ENCODE measurements around the gene COX4I2.

The COX4I2 gene

GRCh38 chr20:31637660-31638059 lies at the start of gene COX4I2:
COX4I2 (plus strand) TSS chr20:31637912; CDS start chr20:31639018, 1,106 bp downstream.
- no peak for TF ChIP-seq CTCF (IDR thresholded peaks at IDR 0.05; ENCODE audit: low read depth, low read length, missing control alignments)
- H3K4me3 ChIP-seq (ENCODE audit: low read depth, low read length), result no peak within 1 kb of the TSS
- no peak for DNase-seq (ENCODE audit: low read depth)

- TF ChIP-seq CTCF (IDR thresholded peaks at IDR 0.05; ENCODE audit: low read depth, low read length, missing control alignments), result no peak
- H3K4me3 ChIP-seq (ENCODE audit: low read depth, low read length), result no peak overlapping the region
- DNase-seq (ENCODE audit: low read depth), result no peak
These were observed 46.9 kb upstream of the COX4I2 start for GRCh38 chr20:31590717-31591225.

GRCh38 chr20:31593221-31594001 lies 44.3 kb upstream of the COX4I2 start:
- DNase-seq (ENCODE audit: low read depth), result no peak
- no peak for TF ChIP-seq CTCF (IDR thresholded peaks at IDR 0.05; ENCODE audit: low read depth, low read length, missing control alignments)
- H3K4me3 ChIP-seq (ENCODE audit: low read depth, low read length), result no peak overlapping the region

GRCh38 chr20:31594002-31594557 lies 43.6 kb upstream of the COX4I2 start:
- no peak for DNase-seq (ENCODE audit: low read depth)
- no peak overlapping the region for H3K4me3 ChIP-seq (ENCODE audit: low read depth, low read length)
- TF ChIP-seq CTCF (IDR thresholded peaks at IDR 0.05; ENCODE audit: low read depth, low read length, missing control alignments), result no peak

- DNase-seq (ENCODE audit: low read depth), result no peak
- no peak for TF ChIP-seq CTCF (IDR thresholded peaks at IDR 0.05; ENCODE audit: low read depth, low read length, missing control alignments)
- no peak overlapping the region for H3K4me3 ChIP-seq (ENCODE audit: low read depth, low read length)
These were observed 42.9 kb upstream of the COX4I2 start for GRCh38 chr20:31594558-31595379.

GRCh38 chr20:31595380-31595653 lies 42.4 kb upstream of the COX4I2 start:
- no peak overlapping the region for H3K4me3 ChIP-seq (ENCODE audit: low read depth, low read length)
- TF ChIP-seq CTCF (IDR thresholded peaks at IDR 0.05; ENCODE audit: low read depth, low read length, missing control alignments), result no peak
- no peak for DNase-seq (ENCODE audit: low read depth)
